GM19455 (cell line): ENCODE data around the gene HOXA2.

Experiments
- ATAC-seq: cut with Tn5 transposase; IDR thresholded peaks from one replicate; pipeline ENCODE4 v1.9.1; 2021; ENCODE audit not compliant: unreplicated experiment

Gene HOXA2

DNA sequence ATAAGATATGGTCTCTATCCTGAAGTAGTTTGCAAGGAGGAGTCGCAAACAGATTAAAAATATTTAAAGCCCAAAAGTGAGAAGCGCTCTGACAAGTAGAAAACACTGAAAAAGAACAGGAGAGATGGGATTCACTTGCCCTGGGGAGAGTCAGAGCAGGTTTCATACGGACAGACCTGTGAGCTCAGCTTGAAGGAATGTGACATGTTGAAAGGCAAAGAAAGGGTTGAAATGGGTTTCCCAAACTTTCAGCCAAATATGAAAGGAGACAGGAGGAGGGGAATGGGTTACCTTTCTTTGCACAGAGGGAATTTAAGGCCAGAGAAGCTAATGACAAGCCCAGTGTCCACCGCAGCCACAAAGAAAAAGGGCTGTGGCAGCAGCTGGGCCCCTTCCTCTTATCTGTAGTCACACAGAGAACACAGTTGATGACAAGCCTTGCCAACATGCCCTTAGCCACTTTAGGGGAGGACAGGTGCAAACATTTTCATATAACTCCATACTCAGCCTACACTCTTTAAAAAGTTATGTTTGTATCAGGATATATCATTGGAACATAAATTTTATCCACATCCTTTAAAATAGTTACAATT is 21.5 kb downstream of the HOXA2 start:
- ATAC-seq = no peak

- ATAC-seq = no peak
Observed at GRCh38 chr7:27079234-27079975, 23.1 kb downstream of the HOXA2 start.

GRCh38 chr7:27078616-27079233 is 23.8 kb downstream of the HOXA2 start:
- no peak for ATAC-seq

DNA sequence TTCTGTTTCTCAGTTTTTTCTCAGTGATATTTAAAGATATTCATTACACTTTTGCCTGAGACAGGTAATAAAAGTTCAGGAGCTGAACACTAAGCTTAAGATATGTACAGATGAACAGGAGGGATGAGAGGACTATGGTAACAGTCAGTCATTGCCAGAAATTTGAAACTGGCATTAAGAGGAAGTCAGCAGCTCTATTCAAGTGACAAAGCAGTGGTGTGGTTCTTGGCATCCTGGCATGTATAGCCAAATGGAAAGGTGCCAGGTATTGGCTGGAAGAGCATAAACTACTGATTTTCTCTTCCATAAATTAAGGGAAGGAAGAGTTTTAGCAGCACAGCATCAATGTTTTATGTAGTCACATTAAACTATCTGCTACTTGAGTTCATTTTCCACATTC is 29.4 kb downstream of the HOXA2 start:
- no peak for ATAC-seq

DNA sequence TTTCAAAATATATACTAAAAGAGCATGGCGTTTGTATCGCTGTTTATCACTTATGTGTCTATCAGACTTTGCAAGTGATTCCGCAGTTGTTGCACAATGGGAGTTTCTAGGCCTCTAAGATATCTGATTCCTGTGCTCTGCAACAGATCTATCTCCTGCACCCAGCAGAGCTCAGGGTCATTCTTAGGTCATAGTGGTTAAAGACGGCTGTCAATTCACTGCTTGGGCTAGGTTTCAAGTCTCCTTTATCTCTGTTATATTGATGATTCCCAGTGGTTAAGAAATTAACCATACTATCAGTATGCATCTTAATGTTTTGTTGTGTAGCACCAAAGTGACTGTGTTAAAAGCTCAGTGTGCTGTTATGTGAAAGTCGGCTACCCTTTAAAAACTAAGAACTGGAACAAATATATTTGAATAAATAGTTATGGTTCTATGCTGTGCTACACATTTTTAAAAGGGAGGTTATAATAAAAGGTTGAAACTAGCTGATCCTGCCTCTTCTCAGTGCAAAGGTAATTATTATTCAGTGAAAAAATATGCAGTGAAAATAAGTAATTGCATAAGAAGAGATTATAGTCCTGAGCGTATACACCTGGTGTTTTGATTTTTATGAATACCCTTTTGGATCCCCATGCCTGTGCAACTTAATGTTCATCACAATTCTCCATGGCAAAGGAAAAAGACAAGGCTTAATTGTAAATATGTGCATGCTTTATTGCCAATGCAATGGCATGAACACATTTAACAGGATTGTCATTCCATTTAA is 30.7 kb downstream of the HOXA2 start:
- no peak for ATAC-seq

GRCh38 chr7:27068259-27068658 is 34.2 kb downstream of the HOXA2 start:
- no peak for ATAC-seq

DNA sequence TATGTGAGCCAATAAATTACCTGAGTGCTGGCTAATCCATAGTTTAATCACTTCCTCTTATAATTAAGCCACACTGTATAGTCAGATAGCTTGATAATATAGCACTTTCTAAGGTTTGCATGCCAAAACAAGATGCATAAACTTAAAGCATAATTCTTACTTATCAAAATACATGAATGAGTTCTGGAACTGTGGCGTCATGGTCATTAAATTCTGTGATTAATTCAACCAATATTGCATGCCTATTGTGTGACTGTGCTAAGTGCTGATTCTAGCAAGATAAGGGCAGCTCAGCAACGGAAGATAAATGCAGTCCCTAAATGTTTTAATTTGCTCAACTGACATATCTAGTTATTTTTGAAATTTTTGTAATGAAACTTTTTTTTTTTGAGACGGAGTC is 36.3 kb downstream of the HOXA2 start:
- no peak for ATAC-seq

DNA sequence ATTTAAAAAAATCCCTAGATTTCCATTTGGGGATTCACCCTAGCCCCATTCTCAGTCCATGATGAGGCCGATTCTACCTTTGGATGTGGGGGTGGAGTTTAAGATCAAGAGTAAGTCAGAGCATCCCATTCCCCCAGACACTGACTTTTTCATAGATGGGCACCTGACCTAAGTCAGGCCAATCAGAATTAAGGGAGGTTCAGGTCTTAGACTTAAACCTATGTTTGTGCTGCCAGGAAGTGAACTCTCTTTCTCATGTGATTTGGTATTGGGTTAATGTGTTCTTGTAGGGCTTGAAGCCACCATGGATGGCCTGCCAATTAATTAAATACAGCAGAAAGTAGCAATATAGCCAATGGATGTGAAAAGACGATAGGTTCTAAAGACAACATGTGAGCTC is 36.8 kb downstream of the HOXA2 start:
- no peak for ATAC-seq

GRCh38 chr7:27064661-27065060 is 37.8 kb downstream of the HOXA2 start:
- no peak for ATAC-seq

DNA sequence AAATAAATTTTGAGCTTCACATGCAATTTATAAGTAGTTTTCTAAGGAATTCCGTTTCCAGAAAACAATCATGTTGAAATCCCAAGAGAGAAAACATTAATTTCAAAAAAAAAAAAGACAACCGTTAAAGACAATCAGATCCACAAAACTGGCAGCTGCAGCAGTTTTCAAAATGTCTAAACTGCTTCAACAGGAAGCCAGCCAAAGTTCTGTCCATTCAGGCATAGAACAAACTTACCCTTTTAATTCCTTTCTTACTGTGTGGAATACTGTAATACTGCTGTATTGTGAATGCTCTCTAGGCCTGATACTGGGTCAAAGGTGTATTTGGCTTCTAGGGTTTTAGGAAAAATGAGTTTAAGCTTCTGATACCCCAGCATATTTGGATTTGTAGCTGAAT is 38.3 kb downstream of the HOXA2 start:
- ATAC-seq = no peak

DNA sequence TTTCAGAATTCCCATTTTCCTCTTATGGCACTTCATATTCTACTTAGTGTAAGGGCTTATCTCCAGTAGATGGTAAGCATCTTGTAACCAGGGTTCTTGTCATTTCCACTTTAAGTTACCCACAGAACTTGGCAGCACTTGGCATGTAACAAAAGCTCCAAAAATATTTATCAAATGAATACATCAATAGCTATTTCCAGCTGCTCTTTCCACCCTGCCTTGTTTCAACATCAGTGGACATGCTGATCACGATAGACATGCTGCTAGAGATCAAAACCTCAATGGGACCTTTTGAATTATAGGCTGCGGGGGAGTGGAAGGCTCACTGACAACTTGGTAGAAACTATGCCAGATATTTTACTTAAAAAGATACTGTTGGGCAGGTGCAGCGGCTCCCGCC is 39.5 kb downstream of the HOXA2 start:
- ATAC-seq = no peak

DNA sequence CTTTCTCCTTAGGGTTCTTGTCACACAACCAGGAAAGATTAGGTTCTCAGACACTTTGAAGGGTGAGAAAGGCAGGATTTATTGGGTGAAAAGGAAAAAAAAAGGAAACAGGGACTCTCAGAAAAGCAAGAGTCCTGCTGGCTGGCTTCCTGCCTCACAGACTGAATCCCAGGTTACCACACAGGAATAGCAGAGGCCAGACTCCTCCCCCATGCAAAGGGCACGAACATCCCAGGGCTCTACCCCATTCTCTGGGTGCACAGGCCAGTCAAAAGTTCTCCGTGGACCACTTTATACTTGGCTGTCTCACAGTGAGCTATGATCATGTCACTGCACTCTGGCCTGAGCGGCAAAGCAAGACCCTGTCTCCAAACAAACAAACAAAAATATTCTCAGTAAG is 49.3 kb downstream of the HOXA2 start:
- ATAC-seq = no peak

DNA sequence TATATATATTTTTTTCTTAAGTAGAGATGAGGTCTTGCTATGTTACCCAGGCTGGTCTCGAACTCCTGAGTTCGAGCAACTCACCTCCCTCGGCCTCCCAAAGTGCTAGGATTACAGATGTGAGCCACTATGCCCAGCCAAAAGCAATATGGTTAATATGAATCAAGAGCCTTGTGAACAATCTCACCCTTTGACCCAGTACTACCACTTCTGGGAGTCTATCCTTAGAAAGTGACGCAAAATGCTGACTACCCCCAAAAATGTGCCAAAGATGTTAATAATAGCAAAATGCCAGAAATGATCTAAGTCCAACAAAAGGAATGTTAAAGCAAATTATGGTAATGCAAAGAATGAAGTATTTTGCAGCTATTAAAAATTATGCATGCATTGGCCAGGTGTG is 51.0 kb downstream of the HOXA2 start:
- no peak for ATAC-seq
